PC-3 (cell line): ENCODE measurements around the gene SNTG2.

Source experiments
- CTCF ChIP-seq: fragments of 300-600 bp; sonication (generic); conservative IDR thresholded peaks from 2 replicates; pipeline ENCODE4 v1.5.1; 2017; ENCODE audit warnings: antibody characterized with exemption, low read depth, mild to moderate bottlenecking, low read length
- EZH2phosphoT487 ChIP-seq: fragments of 300-600 bp; sonication (generic); IDR thresholded peaks from 2 replicates; pipeline ENCODE4 v1.6.1; 2018; ENCODE audit warnings: mild to moderate bottlenecking, antibody characterized with exemption, low read length, borderline replicate concordance

GRCh38 chr2:990970-991369 is 40.3 kb downstream of the SNTG2 start:
- TF ChIP-seq EZH2phosphoT487 (no peak), CTCF (no peak)
